GM21381 (cell line): Measurements from ENCODE around the gene C2orf68.
"Not testable (repeated sequence)": the region's sequence is repeated elsewhere in the genome, so short reads cannot be mapped to it uniquely, and the experiment has no call there.

Source experiments
- ATAC-seq: cut with Tn5 transposase; IDR thresholded peaks from one replicate; pipeline ENCODE4 v1.9.1; 2021; ENCODE audit warnings: mild to moderate bottlenecking, moderate library complexity; ENCODE audit not compliant: unreplicated experiment

The C2orf68 gene

GRCh38 chr2:85584857-85585780 lies 26.7 kb downstream of the C2orf68 start:
- ATAC-seq, result peak; percentile 27

GRCh38 chr2:85584354-85584856 lies 27.5 kb downstream of the C2orf68 start, which contains the start of gene VAMP5:
Gene VAMP5 (plus strand): TSS chr2:85584431. CDS start chr2:85584491, 60 bp downstream.
- ATAC-seq, result peak; percentile 29

GRCh38 chr2:85583667-85584353 lies 28.1 kb downstream of the C2orf68 start:
- peak; percentile 51 for ATAC-seq

GRCh38 chr2:85582492-85582891 lies 29.4 kb downstream of the C2orf68 start:
- ATAC-seq, result no peak

- ATAC-seq, result no peak
These were observed 31.7 kb downstream of the C2orf68 start for GRCh38 chr2:85580206-85580605.

GRCh38 chr2:85579266-85579935 lies 32.5 kb downstream of the C2orf68 start:
- ATAC-seq, result no peak

GRCh38 chr2:85578243-85579180 lies 33.4 kb downstream of the C2orf68 start:
- peak; percentile 42 for ATAC-seq

GRCh38 chr2:85577386-85578242 lies 34.3 kb downstream of the C2orf68 start, which contains the start of gene VAMP8:
Gene VAMP8 (plus strand): TSS chr2:85577586. CDS start chr2:85577647, 61 bp downstream.
- peak; percentile 62 for ATAC-seq

GRCh38 chr2:85577063-85577385 lies 34.8 kb downstream of the C2orf68 start:
- no peak for ATAC-seq

- no peak for ATAC-seq
These were observed 36.1 kb downstream of the C2orf68 start for GRCh38 chr2:85575739-85576138.

GRCh38 chr2:85566265-85566664 lies 45.6 kb downstream of the C2orf68 start:
- ATAC-seq, result no peak

GRCh38 chr2:85564144-85564563 lies 47.7 kb downstream of the C2orf68 start:
- no peak for ATAC-seq

GRCh38 chr2:85561280-85562212 lies 50.3 kb downstream of the C2orf68 start, which contains the start of gene GGCX:
Gene GGCX (minus strand): TSS chr2:85561493. CDS start chr2:85561428, 65 bp downstream.
- peak; percentile 89 for ATAC-seq

- peak; percentile 24 for ATAC-seq
These were observed 51.0 kb downstream of the C2orf68 start for GRCh38 chr2:85560812-85561279.

- ATAC-seq, result not testable (repeated sequence)
These were observed 51.5 kb downstream of the C2orf68 start for GRCh38 chr2:85560403-85560726.

GRCh38 chr2:85558160-85558559 lies 53.7 kb downstream of the C2orf68 start:
- ATAC-seq, result no peak

- no peak for ATAC-seq
These were observed 54.7 kb downstream of the C2orf68 start for GRCh38 chr2:85557130-85557529.
